HG03520 (cell line): ENCODE results near the gene OR8B3.
"Not testable (repeated sequence)": the region's sequence is repeated elsewhere in the genome, so short reads cannot be mapped to it uniquely, and the experiment has no call there.

ENCODE experiments used
- ATAC-seq: cut with Tn5 transposase; IDR thresholded peaks from one replicate; pipeline ENCODE4 v1.9.1; 2021; ENCODE audit warnings: mild to moderate bottlenecking, moderate library complexity; ENCODE audit not compliant: unreplicated experiment

The OR8B3 gene, protein sequence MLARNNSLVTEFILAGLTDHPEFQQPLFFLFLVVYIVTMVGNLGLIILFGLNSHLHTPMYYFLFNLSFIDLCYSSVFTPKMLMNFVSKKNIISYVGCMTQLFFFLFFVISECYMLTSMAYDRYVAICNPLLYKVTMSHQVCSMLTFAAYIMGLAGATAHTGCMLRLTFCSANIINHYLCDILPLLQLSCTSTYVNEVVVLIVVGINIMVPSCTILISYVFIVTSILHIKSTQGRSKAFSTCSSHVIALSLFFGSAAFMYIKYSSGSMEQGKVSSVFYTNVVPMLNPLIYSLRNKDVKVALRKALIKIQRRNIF

DNA sequence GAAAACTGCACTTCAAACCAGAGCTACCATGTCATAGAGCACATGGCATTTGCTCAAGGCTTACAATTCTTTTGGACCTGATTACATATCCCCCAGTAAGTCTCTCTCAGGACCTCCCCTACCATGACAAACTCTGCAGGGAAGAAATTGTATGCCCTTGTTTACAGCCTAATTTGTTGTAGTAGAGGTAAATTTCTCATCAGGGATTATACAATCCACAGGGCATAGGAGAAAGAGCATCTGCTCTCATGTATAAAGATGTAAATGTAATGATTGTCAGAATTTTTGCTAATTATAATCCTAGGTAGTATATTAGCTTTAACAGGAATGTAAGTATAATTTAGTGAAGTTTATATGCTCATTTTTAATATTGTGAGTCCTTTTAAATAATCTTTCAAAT lies at the start of gene OR8B3:
TSS of gene OR8B3 (minus strand) at position 101 of the 400 bp plus-strand sequence. CDS start 1,673 bp downstream, outside the sequence.
- no peak for ATAC-seq

DNA sequence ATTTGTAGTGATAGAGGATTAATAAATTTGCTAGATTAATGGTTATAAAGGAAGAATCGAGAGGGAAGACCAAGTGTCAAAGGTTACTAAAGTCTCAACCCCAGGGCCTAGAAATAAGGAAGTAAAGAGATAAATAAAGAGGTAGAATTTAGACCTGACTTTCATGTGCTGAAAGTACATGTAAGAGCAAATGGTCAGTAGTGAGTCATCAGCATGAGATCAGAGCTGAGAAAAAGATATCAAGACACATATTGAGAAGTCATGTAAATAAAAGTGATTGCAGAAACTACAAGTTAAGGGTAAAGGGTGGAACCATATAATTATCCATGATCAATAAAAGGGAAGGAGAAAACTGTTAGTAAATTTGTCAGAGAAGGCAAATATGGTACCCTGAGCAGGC lies 48.1 kb upstream of the OR8B3 start:
- ATAC-seq = no peak

DNA sequence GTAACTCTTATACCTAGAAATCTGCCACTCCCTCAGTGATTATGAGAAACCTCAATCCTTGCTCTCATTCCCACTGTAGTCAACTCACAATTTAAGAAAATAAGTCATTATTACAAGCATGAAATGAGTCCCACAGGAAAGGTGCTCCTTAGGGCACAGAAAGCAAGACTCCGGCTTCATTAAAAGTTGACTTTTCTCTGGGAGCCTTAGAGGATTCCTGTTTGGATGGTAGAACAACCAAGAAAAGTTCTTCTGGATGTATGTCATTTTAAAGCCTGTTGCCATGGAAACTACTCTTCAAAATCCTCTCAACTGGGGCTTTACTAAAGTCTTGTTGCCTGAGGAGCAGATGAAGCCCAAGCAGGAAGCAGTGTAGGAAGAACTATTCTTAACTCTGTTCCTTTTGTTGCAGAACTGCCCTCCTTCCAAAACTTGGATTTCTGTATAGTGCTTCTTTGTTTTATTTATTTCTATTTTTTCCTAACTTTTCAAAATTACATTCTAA lies 46.9 kb upstream of the OR8B3 start, which contains the start of gene OR8B8:
TSS of gene OR8B8 (minus strand) at position 51 of the 505 bp plus-strand sequence. CDS start 4,611 bp downstream, outside the sequence.
- no peak for ATAC-seq

DNA sequence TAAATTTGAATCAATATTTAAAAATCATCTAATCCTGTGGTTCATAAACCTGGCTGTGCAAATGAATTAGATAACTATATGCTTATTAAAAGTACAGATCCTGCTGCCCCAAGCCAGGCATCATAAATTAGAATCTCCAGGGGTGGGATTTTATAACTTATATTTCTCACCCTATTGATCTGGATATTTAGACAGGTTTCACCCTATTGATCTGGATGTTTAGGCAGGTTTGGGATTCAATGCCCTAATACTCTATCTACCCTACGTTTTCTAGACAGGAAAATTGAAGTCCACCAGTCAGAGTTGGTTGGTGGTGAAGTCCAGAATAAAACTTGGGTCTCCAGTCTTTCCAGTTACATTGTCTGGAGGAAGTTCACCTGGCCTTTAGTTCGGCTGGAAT lies 44.0 kb upstream of the OR8B3 start:
- ATAC-seq = no peak

DNA sequence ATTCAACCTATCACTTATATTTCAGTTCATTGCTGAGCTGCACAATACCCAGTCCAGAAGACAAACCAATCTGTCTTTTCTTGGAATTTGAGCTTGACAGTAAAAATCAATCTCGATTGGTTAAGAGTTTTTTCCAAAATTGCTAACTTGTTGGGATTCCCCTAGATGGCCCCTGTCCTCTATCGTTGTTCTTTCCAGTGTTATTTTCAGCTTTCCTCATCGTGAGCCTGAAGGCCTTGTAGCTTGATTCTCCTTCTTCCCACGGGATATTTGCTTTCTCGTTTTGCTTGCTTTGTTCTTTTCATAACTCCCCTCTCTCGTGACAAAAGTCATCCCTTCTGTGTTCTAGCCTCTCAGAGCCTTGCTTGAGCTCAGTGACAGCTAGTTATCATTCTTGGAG lies 43.6 kb upstream of the OR8B3 start:
- no peak for ATAC-seq

DNA sequence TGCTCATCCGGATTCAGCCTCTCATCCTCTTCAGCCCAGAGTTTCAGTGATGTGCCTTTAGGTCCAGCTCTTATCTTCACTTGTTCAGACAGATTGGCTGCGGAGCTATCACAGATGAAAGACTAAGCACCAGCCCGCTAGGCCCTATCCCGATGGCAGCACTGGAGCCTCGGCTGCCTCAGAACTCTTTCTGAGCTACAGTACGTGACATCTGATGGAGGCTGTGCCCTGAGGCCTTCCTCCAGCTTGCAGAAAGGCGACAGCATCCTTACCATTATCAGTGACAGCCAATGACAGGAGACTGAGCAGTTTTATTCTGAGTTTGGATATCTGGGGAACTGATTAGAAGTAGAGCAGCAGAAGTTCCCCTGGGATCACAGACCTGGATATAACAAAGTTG lies 42.7 kb upstream of the OR8B3 start:
- ATAC-seq = no peak

DNA sequence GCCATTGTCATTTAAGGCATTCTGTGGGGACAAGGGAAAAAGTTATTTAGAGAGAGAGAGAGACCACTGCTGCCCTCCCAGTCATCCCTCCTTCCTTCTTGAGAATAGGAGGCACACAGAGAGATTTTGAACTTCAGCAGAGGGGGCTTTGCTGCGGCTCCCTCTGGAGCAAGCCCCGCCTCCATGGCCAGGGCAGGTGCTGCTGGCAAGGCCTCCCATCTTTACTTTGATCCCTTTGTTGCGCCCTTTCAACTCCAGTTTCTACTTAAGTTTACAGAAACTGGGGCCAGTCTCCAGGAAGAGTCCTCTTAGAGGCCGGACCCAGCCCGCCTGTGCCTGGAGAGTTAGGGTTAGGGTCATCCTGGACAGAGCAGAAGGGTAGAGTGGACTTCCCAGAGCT lies 42.3 kb upstream of the OR8B3 start:
- no peak for ATAC-seq

DNA sequence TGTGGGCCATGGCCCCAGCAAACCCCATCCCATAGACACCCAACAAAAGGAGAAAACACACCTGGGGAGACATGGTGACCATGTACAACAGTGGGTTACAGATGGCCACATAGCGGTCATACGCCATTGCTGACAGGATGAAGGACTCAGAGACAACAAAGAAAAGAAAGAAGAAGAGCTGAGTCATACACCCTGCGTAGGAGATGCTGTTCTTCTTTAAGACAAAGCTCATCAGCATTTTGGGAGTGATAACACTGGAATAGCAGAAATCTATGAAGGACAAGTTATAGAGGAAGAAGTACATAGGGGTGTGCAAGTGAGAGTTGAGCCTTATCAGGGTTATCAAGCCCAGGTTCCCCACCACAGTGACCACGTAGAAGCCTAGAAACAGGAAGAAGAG lies 41.8 kb upstream of the OR8B3 start:
- ATAC-seq = no peak

DNA sequence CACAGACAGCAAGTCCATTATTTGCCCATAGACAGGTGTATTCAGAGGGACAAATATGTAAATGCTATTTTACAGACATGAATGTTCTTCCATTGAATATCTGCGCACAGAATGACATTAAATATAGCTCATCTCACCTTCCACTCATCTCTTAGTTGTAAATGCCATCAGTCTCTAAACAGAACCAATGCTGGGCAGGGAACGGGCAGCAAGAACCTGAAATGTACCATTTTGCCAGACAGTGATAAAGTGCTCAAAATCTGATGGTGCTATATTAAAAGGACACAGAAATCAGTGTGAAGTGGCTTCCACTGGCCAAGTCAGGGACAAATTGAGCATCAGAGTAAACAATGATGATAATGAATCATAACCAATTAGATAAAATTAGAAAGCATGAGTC lies 35.9 kb upstream of the OR8B3 start:
- ATAC-seq = no peak

DNA sequence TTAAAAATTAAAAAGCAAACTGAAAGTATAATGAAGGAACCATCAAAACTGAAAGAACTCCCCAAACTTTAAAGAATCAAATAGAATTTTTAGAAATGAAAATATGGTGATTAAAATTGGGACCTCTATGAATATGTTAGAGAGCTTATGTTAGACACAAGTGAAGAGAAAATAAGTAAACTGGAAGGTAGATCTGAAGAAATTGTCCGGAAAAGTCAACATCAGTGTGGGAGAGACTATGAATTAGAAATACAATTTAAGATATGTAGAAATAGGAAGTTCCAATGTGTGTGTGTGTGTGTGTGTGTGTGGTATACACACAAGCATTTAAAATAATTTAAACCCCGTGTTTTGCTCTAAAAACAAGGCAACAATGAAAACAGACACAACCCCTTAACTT lies 30.8 kb upstream of the OR8B3 start:
- no peak for ATAC-seq

DNA sequence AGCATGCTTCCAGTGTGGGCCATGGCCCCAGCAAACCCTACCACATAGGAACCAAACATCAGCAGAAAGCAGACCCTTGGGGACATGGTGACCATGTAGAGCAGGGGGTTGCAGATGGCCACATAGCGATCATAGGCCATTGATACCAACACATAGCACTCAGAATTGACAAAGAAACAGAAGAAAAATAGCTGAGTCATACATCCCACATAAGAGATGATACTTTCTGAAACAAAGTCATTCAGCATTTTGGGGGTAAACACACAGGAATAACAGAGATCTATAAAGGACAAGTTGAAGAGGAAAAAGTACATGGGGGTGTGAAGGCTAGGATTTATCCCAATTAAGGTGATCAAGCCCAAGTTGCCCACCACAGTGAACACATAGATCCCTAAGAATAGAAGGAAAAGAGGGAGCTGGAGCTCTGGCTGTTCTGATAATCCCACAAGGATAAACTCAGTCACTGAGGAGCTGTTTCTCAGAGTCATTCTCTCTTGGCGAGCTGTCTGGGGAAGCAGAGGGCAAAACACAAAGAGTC lies 25.6 kb upstream of the OR8B3 start, which contains the start of gene OR8B4:
TSS of gene OR8B4 (minus strand) at position 488 of the 538 bp plus-strand sequence. CDS start at position 488, 0 bp downstream.
- ATAC-seq = no peak

DNA sequence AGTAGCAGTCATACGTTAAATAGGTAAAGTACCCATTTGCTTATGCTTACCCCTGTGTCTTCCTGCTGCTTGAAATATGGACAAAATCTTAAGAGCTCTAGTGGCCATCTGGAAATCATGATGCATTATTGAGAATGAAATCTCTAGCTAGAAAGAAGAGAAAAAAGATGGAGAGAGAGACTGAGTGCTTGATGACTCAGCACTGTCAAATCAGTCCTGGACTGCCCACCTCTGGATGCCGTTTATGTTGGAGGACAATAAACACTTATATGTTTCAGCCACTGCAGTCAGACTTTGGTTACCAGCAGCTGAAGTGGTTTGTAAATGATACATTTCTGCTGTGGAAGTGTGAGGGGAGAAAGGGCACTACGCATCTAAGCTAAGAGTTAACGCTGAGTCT lies 22.2 kb upstream of the OR8B3 start:
- ATAC-seq = no peak

DNA sequence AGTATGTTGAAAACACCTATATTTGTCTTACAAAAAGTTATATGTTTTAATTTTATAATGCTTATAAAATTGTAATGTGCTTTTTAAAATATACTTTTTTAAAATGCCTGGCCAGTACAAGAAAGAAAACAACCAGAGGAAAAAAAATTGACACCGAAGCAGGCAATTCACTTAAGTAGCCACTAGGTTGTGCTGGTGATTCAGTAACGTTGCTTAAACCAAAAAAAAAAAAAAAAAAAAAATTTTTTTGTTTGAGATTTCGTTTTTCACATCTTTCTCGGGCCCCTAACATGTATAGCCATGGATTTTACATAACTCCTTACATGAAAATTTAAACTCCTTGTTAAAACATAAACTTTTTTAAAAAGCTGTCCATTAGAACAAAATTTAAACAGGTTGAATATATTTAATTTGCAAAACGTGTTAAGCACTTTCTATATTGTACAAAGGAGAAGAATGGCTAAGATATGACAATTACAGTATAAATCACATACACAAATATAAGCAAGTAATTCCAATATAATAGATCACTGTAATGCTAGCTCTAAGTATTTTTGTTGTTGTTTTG lies 16.6 kb upstream of the OR8B3 start:
- no peak for ATAC-seq

DNA sequence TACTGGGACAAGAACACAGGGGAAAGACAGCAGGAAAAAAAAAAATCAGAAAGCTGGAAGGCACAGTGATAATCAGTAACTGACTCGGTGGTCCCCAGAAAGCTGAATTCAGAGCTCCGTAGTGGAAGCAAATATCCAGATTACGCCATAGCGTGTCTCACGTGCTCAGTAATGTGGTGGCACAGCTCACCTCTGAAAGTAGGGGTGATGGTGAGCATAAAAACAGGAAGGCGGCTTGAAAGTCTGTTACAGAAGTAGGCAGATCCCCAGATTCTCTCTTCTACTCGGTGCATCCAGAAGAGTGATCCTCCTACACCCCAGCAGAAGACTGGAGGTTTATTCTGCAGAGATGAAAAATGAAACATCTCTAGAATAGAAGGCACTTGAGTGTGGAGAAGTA lies 11.1 kb upstream of the OR8B3 start:
- ATAC-seq = no peak

DNA sequence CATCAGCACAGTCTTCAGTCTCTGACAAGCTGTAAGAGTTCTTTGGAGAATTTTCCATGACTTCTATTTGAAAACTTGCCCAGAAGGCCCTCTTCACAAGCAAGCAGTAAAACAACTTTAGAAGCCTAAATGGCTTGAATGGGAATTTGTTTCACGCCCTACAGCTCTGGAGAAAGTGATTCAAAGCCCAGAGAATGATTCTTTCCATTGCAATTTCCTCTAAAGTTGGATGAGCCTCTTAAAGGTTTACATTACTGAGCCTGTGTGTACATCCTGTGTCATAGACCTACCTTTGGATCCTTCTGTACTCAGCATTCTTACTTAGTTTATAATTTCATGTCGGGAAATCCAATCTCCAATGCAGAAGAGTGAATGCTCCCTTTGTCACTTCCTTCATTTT lies 6.8 kb upstream of the OR8B3 start:
- ATAC-seq = no peak

DNA sequence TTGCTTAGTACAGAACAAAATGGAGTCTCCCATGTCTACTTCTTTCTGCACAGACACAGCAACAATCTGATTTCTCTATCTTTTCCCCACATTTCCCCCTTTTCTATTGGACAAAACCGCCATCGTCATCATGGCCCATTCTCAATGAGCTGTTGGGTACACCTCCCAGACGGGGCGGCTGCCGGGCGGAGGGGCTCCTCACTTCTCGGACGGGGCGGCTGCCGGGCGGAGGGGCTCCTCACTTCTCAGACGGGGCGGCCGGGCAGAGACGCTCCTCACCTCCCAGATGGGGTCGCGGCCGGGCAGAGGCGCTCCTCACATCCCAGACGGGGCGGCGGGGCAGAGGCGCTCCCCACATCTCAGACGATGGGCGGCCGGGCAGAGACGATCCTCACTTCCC lies 4.4 kb upstream of the OR8B3 start:
- not testable (repeated sequence) for ATAC-seq

DNA sequence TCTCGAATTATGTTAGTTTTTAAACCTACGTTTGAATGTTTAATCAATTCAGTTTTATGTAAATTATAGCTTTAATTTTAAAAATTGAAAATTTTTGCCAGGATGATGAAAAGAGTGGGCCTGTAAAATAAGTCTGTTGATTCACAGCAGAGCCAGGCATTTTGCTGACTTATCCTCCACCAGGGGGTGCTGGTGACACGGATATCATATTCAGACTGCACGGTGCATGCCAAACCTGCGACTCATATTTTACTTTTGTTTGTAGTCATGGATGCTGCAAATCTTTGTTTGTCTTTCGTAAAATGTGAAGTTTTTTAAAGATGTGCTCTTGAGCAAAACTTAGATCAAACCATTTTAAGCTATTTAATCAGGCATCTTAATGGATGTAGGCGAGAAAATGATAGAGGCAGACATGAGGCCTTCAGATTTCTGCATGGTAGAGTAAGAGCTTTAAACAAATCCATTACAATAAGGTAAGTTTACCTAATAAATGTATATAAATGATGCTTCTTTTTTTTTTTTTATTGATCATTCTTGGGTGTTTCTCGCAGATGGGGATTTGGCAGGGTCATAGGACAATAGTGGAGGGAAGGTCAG lies 3.6 kb upstream of the OR8B3 start:
- peak; percentile 91 for ATAC-seq

DNA sequence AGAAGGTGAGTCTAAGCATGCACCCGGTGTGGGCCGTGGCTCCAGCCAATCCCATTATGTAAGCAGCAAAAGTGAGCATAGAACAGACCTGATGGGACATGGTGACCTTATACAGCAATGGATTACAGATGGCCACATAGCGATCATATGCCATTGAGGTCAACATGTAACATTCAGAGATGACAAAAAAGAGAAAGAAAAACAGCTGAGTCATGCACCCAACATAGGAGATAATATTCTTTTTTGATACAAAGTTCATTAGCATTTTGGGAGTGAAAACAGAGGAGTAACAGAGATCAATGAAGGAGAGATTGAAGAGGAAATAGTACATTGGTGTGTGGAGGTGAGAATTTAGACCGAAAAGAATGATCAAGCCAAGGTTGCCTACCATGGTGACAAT lies 2.0 kb downstream of the OR8B3 start:
- ATAC-seq = not testable (repeated sequence)

DNA sequence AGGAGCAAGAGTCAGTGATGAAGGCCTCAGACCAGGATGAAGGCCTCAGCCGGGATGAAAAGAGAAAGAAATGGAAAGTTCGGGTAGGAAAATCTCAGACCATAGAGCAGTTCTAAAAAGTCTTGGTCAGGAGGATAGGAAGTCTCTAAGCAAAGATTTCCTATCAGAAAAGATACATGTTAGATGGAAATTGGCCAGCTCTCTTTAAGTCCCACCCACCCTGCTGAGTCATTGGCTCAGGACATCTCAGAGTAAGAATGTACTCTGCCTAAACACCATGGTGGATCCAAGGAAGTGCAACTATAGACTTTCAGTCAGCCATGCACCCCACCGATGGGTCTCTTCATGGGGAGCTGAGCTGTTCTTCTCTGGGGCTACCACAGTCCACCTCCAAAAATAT lies 4.4 kb downstream of the OR8B3 start:
- ATAC-seq = no peak

DNA sequence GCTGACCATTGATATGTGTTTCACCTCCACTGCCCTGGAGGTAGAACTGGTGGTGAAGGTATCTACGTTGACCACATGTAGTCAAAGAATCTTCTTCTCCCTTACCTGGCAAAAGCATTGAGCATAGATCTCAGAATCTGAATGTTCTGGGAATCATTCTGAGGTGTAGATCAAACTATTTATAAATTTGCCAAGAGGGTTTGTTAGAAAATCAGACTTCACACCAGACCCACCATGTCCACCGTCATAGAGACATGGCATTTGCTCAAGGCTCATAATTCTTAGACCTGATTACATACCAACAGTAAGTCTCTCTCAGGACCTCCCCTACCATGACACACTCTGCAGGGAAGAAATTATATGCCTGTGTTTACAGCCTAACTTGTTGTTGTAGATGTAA lies 14.4 kb downstream of the OR8B3 start, which contains the start of gene OR8B2:
TSS of gene OR8B2 (minus strand) at position 101 of the 400 bp plus-strand sequence. CDS start 1,156 bp downstream, outside the sequence.
- ATAC-seq = no peak

DNA sequence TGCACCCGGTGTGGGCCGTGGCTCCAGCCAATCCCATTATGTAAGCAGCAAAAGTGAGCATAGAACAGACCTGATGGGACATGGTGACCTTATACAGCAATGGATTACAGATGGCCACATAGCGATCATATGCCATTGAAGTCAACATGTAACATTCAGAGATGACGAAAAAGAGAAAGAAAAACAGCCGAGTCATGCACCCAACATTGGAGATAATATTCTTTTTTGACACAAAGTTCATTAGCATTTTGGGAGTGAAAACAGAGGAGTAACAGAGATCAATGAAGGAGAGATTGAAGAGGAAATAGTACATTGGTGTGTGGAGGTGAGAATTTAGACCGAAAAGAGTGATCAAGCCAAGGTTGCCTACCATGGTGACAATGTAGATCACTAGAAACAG lies 16.0 kb downstream of the OR8B3 start:
- ATAC-seq = not testable (repeated sequence)

DNA sequence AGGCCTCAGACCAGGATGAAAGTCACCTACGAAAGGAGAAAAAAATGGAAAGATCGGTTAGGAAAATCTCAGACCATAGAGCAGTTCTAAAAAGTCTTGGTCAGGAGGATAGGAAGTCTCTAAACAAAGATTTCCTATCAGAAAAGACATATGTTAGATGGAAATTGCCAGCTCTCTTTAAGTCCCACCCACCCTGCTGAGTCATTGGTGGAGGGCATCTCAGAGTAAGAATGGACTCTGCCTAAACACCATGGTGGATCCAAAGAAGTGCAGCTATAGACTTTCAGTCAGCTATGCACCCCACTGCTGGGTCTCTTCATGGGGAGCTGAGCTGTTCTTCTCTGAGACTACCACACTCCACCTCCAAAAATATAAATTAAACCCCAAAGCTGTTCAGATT lies 18.2 kb downstream of the OR8B3 start:
- no peak for ATAC-seq
